PC-3 (cell line): ENCODE data around the gene COL4A6. TPM values are rescaled to one million over a fixed set of nuclear protein-coding genes. Genes with fewer than 3 reads are reported as not detected.

ENCODE experiments used
- ATAC-seq: fragments of 200-7000 bp; cut with Tn5 transposase; 2 replicates; pipeline ENCODE4 v1.9.1; 2020; ENCODE audit warnings: mild to moderate bottlenecking, moderate library complexity
- BruUV-seq: library from RNA; stranded (reverse); fragments of 400-500 nt; replicated peaks from 2 replicates; lab custom pipeline; 2021; lab: Mats Ljungman, UMichigan
- CTCF ChIA-PET: fragments of 300-600 bp; sonication (Branson Sonifier 250); formaldehyde crosslinking; loops from one replicate; lab custom pipeline; 2022; ENCODE audit warnings: antibody characterized with exemption; lab: Charles Lee
- POLR2A ChIA-PET: fragments of 300-600 bp; sonication (Branson Sonifier 250); formaldehyde crosslinking; loops from one replicate; lab custom pipeline; 2022; ENCODE audit warnings: antibody characterized with exemption; ENCODE audit not compliant: unreplicated experiment; lab: Charles Lee
- DNase-seq: peaks from one replicate; pipeline ENCODE4 v3.0.0-alpha.2; 2015
- H2AFZ ChIP-seq: fragments of 300-600 bp; sonication (generic); 2 replicates; pipeline ENCODE4 v1.6.0; 2016; ENCODE audit warnings: antibody characterized with exemption, low read length
- H3F3A ChIP-seq: fragments of 300-600 bp; sonication (generic); one replicate; pipeline ENCODE4 v1.6.0; 2017; ENCODE audit warnings: antibody characterized with exemption, low read length, control low read depth, mild to moderate bottlenecking; ENCODE audit not compliant: unreplicated experiment
- H3K27ac ChIP-seq: fragments of 300-600 bp; sonication (generic); 2 replicates; pipeline ENCODE4 v1.5.1; 2016; ENCODE audit warnings: mild to moderate bottlenecking, low read length
- H3K27me3 ChIP-seq: fragments of 300-600 bp; sonication (generic); 2 replicates; pipeline ENCODE4 v1.6.1; 2016; ENCODE audit warnings: low read length, mixed read lengths
- H3K36me3 ChIP-seq: fragments of 300-600 bp; sonication (generic); 2 replicates; pipeline ENCODE4 v1.6.1; 2016; ENCODE audit warnings: low read depth, mixed run types, low read length, mixed read lengths
- H3K4me1 ChIP-seq: fragments of 300-600 bp; sonication (generic); 2 replicates; pipeline ENCODE4 v1.5.1; 2016; ENCODE audit warnings: low read length; ENCODE audit not compliant: insufficient read depth
- H3K4me2 ChIP-seq: fragments of 300-600 bp; sonication (generic); 2 replicates; pipeline ENCODE4 v1.6.0; 2016; ENCODE audit warnings: low read length
- H3K4me3 ChIP-seq: fragments of 300-600 bp; sonication (generic); 2 replicates; pipeline ENCODE4 v1.5.1; 2016; ENCODE audit warnings: mild to moderate bottlenecking, low read length, mixed read lengths
- H3K79me2 ChIP-seq: fragments of 300-600 bp; sonication (generic); 2 replicates; pipeline ENCODE4 v1.6.1; 2017; ENCODE audit warnings: low read length, mixed read lengths
- H3K9ac ChIP-seq: fragments of 300-600 bp; sonication (generic); 2 replicates; pipeline ENCODE4 v1.6.0; 2016; ENCODE audit warnings: mild to moderate bottlenecking, low read length
- H3K9me2 ChIP-seq: fragments of 300-600 bp; sonication (generic); replicated peaks from 2 replicates; pipeline ENCODE4 v1.6.1; 2016; ENCODE audit warnings: mixed run types, low read length, mixed read lengths
- H3K9me3 ChIP-seq: fragments of 300-600 bp; sonication (generic); 2 replicates; pipeline ENCODE4 v1.6.1; 2016; ENCODE audit warnings: low read length, mixed read lengths
- H4K20me1 ChIP-seq: fragments of 300-600 bp; sonication (generic); 2 replicates; pipeline ENCODE4 v1.6.1; 2016; ENCODE audit warnings: low read length, mixed read lengths
- EZH2 ChIP-seq: fragments of 300-600 bp; sonication (generic); IDR thresholded peaks from one replicate; pipeline ENCODE4 v1.6.1; 2017; ENCODE audit warnings: antibody characterized with exemption, mild to moderate bottlenecking, low read length; ENCODE audit not compliant: unreplicated experiment
- EZH2phosphoT487 ChIP-seq: fragments of 300-600 bp; sonication (generic); IDR thresholded peaks from 2 replicates; pipeline ENCODE4 v1.6.1; 2018; ENCODE audit warnings: mild to moderate bottlenecking, antibody characterized with exemption, low read length, borderline replicate concordance
- intact Hi-C: fragments of 100-400 bp; cut with micrococcal nuclease; formaldehyde crosslinking; loops from 2 replicates; pipeline ENCODE4 v1.9.0; 2023
- total RNA-seq: library from RNA; depleted of rRNA; stranded (reverse); fragments of >200 nt; gene quantifications from 2 replicates; pipeline ENCODE4 v1.2.3, GENCODE V29; 2014
- TF ChIP-seq, protein P1 (sequence below): fragments of 300-600 bp; sonication (generic); conservative IDR thresholded peaks from 2 replicates; pipeline ENCODE4 v1.5.1; 2017; ENCODE audit warnings: antibody characterized with exemption, low read depth, mild to moderate bottlenecking, low read length

The COL4A6 gene
- total RNA-seq, 1 experiment from 2014 or later = 4.4 TPM

DNA sequence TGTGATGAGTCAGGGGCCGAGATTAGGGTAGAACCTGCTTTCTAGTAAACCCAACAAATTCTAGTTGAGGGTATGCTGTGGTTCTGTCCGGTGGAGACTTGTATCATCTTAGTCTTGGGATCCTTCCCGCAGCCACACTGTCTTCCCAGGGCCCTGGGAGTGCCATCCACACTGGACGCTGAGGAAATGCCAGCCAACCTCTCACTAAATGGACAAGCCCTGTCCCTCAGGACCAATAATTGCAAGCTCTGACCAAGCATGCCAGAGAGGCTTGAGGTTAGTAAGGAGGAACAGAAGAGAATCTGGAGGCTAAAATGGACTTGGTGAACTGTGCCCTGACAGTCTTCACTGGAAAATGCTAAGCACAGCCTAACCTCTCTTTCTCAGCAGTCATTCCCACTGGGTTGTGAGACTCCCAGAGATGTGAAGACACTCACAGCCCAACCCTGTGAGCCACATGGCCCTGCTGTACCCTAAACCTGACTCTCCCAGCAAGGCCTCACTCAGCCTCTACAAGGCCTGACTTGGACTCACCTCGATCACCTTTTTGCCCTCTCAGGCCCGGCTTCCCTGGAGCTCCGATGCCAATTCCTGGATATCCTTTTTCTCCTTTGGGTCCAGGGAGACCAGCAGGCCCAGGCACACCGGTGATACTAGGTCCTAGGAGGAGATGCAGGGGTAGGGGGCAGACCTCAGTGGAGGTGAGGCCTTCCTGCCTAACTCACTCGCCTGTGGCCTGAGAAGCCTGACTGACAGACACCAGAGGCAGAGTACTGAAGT, 269.1 kb downstream of the COL4A6 start:
- ChIA-PET POLR2A (no interaction called here), CTCF (no interaction called here)
- Histone ChIP-seq H3F3A (no peaks in the 10 kb centered on the region), H2AFZ (no peak overlapping the region), H3K79me2 (no peaks in the 10 kb centered on the region), H3K4me2 (no peak overlapping the region), H3K4me3 (no peak overlapping the region), H3K9me2 (no peaks in the 10 kb centered on the region), H4K20me1 (no peaks in the 10 kb centered on the region), H3K9me3 (no peaks in the 10 kb centered on the region), H3K4me1 (peaks cover 34% of the 10 kb centered on the region), H3K27ac (no peak overlapping the region), H3K36me3 (no peaks in the 10 kb centered on the region), H3K9ac (no peak overlapping the region), H3K27me3 (no peaks in the 10 kb centered on the region)
- intact Hi-C loops = no loop called here
- no peak for TF ChIP-seq EZH2
- TF ChIP-seq, protein P1, sequence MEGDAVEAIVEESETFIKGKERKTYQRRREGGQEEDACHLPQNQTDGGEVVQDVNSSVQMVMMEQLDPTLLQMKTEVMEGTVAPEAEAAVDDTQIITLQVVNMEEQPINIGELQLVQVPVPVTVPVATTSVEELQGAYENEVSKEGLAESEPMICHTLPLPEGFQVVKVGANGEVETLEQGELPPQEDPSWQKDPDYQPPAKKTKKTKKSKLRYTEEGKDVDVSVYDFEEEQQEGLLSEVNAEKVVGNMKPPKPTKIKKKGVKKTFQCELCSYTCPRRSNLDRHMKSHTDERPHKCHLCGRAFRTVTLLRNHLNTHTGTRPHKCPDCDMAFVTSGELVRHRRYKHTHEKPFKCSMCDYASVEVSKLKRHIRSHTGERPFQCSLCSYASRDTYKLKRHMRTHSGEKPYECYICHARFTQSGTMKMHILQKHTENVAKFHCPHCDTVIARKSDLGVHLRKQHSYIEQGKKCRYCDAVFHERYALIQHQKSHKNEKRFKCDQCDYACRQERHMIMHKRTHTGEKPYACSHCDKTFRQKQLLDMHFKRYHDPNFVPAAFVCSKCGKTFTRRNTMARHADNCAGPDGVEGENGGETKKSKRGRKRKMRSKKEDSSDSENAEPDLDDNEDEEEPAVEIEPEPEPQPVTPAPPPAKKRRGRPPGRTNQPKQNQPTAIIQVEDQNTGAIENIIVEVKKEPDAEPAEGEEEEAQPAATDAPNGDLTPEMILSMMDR = no peak
- TF ChIP-seq EZH2phosphoT487 = no peak
- DNase-seq = no peak
- no TSS peak for BruUV-seq
- no peak for ATAC-seq

DNA sequence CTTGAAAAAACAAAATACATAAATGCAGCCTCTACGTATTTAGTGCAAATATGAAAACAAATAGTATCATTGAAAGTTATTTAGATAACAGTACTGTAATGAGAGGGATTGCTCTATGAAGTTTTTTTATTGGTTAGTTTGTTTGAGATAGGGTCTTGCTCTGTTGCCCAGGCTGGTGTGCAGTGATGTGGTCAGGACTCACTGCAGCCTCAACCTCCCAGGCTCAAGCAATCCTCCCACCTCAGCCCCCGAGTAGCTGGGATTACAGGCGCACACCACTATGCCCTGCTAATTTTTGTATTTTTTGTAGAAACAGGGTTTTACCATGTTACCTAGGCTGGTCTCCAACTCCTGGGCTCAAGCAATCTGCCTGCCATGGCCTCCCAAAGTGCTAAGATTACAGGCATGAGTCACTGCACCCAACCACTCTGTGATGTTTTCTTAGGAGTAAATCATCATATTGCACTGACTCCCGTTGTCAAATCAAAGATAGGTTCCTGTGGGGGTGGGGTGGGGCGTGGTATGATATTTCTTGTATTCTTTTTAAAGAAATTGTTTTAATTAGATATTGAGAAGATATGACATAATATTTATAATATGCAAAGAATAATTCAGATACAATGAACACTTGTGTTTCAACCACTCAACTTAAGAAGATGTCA, 270.9 kb downstream of the COL4A6 start:
- DNase-seq (peak; percentile 73), ATAC-seq (peak; percentile 59)
- Histone ChIP-seq H3K4me2 (peak overlapping the region; percentile 39; the same call in 1 of the 2 replicates), H3K27me3 (no peaks in the 10 kb centered on the region), H4K20me1 (no peaks in the 10 kb centered on the region), H3K36me3 (no peaks in the 10 kb centered on the region), H3K9ac (no peak overlapping the region), H3F3A (no peaks in the 10 kb centered on the region), H3K9me2 (no peaks in the 10 kb centered on the region), H2AFZ (no peak overlapping the region), H3K4me3 (no peak overlapping the region), H3K27ac (peak overlapping the region; percentile 32; the same call in 1 of the 2 replicates), H3K9me3 (no peaks in the 10 kb centered on the region), H3K79me2 (no peaks in the 10 kb centered on the region), H3K4me1 (peaks cover 31% of the 10 kb centered on the region)
- ChIA-PET CTCF (no interaction called here), POLR2A (no interaction called here)
- BruUV-seq = no TSS peak
- no peak for TF ChIP-seq EZH2phosphoT487
- TF ChIP-seq, protein P1 = no peak
- TF ChIP-seq EZH2 = no peak
- intact Hi-C loops = no loop called here
